ENCODE results near the gene PHACTR4.
A peak's percentile ranks its signal among the peaks of the same experiment; 100 is the strongest.
"Not testable (repeated sequence)": the region's sequence is repeated elsewhere in the genome, so short reads cannot be mapped to it uniquely, and the experiment has no call there.

Gene PHACTR4

DNA sequence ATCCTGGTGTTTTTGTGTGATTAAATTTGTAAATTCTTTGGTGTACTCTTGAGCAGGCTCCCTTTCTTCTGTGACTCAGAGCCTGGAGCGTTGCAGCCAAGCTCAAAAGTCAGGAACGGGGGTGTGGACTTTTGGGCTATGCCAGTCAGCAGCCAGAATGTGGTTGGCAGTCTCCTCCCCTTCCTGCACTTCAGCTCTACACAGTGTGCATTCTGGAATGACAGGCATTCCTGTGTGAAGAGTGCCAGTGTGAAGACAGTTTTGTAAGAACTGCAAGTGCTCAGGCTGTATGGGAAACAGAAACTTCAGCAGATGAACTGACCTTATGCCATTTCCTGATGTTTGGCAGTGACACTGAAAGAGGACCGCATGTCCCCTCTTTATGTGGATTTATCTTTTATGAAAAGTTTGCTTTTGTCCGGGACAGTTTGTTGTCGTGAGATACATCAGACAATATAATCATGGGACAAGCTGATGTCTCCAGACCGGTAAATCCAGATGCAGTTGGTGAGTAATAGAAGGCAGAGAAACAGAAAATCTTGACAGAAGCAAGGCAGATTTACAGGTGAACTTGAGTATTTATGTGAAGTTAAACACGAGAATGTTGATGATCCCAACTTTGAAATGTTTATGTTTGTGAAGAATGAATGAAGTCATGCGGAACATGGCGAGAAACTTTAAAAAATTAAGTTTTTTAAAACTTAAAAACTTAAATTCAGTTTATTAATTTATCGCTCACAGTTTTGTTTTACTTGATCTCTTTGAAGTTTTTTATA is 68.6 kb downstream of the PHACTR4 start:
- DNase-seq: no peak

GRCh38 chr1:28439320-28439719 is 69.8 kb downstream of the PHACTR4 start:
- no peak for DNase-seq

- DNase-seq: no peak
Observed at GRCh38 chr1:28441674-28442073, 72.1 kb downstream of the PHACTR4 start.

DNA sequence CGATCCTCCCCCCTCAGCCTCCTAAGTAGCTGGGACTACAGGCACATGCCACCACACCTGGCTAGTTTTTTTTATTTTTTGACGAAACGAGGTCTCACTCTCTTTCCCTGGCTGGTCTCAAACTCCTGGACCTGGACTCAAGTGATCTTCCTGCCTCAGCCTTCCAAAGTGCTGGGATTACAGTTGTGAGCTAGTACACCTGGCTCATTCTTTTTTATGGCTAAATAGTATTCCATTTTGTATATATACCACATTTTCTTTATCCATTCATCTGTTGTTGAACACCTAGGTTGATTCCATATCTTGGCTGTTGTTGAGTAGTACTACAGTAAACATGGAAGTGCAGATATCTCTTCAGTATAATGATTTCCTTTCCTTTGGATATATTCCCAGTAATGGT is 74.0 kb downstream of the PHACTR4 start:
- DNase-seq: no peak

DNA sequence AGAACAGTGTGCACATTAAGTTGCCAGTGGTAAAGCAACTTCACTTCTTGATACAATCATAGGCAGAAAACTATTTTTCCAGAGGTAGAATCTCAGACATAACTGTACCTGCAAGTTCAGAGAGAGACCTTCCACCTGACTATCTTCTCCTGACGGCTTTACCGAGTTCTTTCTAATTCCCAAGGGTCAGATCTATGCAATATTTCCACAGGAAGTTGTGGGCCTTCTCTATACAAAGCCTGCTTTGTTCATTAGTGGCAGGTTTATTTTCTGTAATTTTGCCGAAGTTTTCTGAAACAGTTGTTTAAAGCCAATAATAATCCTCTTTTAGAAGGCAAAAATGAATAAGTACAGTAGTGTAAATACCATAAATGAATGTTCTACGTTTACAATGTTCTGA is 78.1 kb downstream of the PHACTR4 start:
- no peak for DNase-seq

DNA sequence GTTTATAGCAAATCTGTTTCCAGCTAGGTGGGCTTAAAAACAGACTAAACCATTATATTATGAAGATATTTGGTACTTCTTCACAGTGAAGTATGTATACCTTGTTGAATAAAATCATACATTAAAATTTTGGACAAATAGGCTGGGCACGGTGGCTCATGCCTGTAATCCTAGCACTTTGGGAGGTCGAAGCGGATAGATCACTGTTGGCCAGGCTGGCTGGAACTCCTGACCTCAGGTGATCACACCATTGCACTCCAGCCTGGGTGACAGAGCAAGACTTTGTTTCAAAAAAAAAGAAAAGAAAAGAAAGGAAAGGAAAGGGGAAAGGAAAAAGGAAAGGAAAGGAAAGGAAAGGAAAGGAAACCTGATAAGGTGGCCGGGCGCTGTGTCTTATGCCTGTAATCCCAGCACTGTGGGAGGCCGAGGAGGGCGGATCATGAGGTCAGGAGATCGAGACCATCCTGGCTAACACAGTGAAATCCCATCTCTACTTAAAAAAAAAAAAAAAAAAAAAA is 78.6 kb downstream of the PHACTR4 start:
- DNase-seq: not testable (repeated sequence)

GRCh38 chr1:28449904-28450303 is 80.4 kb downstream of the PHACTR4 start:
- DNase-seq: no peak

GRCh38 chr1:28450561-28450960 is 81.0 kb downstream of the PHACTR4 start:
- no peak for DNase-seq

DNA sequence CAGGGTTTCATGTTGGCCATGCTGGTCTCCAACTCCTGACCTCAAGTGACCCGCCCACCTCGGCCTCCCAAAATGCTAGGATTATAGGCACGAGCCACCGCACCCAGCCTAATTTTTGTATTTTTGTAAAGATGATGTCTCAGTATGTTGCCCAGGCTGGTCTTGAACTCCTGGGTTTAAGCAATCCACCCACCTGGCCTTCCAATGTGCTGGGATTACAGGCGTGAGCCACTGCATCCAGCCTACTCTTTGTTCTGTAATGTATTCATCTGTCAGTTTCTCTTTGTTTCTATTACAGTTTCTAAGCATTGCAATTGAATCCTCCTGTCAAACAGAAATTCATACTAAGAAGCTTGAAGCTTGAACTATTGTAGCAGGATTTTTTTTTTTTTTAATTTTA is 81.5 kb downstream of the PHACTR4 start:
- no peak for DNase-seq

- DNase-seq: no peak
Observed at GRCh38 chr1:28456078-28456477, 86.5 kb downstream of the PHACTR4 start.

DNA sequence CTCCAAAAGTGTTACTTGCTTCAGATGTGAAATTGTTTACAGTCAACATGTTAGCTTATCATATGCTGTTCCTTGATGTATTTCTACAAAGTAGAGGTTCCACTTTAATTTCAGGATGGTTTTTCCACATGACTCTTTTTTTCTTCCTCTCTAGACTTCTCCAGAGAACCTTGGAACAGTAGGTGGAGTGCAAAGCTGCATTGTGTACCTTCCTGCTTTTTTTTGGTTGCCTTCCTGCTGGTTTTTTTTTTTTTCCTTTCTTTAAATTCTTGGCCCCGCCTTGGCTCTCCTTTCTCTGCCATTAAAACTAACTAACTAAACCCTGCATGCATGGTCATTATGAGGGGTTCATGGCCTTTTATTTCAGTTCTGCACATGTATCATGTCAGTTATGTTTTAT is 88.1 kb downstream of the PHACTR4 start:
- DNase-seq: no peak

- no peak for DNase-seq
Observed at GRCh38 chr1:28458237-28459228, 89.0 kb downstream of the PHACTR4 start.

DNA sequence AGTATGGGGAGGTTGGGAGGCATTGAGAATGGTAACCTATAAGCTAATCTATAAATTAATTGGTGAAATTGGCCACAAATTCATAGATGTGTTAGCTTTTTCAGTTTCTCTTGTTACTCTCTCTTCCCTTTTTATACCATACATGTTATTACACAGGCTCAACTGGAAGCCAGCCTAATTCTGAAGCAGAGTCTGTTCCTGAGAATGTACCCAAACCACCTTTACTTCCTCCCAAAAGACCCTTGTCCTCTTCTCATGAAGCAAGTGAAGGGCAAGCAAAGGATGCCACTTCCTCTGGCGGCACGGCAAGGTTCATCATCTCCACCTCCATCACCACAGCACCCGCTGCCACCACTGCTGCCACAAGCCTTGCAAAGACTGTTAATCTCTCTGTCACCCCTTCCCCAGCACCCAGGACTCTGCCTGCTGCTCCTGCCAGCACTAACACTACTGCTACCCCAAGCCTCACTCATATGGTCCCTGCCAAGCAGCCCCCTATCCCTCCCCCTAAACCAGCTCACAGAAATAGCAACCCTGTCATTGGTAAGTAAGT is 96.8 kb downstream of the PHACTR4 start:
- no peak for DNase-seq

DNA sequence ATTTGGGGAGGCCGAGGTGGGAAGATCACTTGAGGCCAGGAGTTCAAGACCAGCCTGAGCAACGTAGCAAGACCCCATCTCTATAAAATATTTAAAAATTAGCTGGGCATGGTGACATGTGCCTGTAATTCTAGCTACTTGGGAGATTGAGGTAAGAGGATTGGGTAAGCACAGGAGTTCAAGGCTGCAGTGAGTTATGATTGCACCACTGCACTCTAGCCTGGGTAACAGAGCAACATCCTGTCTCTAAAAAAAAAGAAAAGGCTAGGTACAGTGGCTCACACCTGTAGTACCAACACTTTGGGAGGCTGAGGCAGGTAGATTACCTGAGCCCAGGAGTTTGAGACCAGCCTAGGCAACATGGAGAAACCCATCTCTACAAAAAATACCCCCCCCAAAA is 100.6 kb downstream of the PHACTR4 start:
- DNase-seq: no peak

GRCh38 chr1:28479497-28479896 is 110.0 kb downstream of the PHACTR4 start:
- not testable (repeated sequence) for DNase-seq

GRCh38 chr1:28480308-28480707 is 110.8 kb downstream of the PHACTR4 start:
- DNase-seq: no peak

DNA sequence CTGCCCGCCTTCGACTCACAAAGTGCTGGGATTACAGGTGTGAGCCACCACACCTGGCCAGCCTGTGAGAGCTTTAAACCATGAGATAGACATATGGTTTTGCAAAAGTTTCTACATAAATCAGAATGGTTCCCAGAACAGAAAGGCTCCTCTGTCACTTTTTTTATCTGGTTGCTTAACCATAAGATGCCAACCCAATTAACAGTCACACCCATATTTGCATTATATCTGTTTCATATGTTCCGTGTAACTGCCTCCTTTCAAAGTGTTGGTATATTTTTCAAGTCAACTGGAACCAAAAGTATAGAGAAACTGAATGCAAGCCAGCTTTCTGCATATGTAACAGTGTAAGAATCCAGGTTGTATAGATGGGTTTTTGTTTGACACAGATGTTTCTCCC is 112.6 kb downstream of the PHACTR4 start:
- DNase-seq: no peak

DNA sequence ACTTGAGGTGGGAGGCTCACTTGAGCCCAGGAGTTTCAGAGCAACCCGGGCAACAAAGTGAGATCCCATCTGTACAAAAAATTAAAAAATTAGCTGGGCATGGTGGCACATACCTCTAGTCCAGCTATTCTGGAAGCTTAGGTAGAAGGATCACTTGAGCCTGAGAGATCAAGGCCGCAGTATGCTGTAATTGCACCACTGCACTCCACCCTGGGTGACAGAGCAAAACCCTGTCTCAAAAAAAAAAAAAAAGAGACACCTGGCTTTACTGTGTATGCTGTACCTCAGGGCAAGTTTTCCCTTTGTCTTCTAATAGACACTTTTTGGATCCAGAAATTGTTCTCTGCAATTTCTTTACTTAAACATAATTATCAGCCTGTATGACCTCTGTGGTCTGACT is 113.2 kb downstream of the PHACTR4 start:
- no peak for DNase-seq

GRCh38 chr1:28494737-28495136 is 125.2 kb downstream of the PHACTR4 start:
- no peak for DNase-seq

DNA sequence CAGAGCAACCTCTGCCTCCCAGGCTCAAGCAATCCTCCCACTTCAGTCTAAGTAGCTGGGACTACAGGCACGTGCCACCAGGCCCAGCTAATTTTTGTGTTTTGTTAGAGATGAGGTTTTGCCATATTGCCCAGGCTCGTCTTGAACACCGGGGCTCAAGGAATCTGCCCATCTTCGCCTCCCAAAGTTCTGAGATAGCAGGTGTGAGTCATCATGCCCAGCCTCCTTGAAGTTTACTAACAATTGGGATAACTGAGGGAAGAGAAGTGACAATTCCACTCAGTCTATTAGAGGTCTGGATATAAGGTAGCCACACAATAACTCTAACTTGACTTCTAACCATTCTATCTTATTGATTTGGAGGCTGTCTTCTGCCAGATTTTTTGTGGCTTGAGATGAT is 130.0 kb downstream of the PHACTR4 start:
- no peak for DNase-seq

DNA sequence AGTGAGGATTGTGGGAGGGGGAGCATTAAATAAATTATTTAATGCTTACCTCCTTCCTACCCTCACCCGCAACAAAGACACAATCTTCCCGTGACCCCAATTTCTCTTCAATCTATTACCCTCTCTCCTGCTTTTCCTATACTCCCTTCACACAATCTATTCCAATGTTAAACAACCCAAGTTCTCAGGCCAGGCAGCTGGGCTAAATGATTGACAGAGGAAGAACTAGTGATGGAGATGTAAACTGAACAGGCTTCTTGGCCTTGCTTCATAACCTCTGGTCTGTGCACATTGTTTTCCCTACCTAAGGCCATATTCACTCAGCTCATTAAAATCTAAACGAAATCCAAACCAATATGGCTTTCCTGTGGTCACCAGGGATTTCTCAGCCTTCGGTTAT is 132.4 kb downstream of the PHACTR4 start:
- no peak for DNase-seq

- no peak for DNase-seq
Observed at GRCh38 chr1:28503117-28503516, 133.6 kb downstream of the PHACTR4 start.

GRCh38 chr1:28505406-28506187 is 136.1 kb downstream of the PHACTR4 start, which contains the start of gene RCC1:
TSS of gene RCC1 (plus strand) at chr1:28506043. CDS start at chr1:28529867, 23,824 bp downstream.
- peak; percentile 96 for DNase-seq

All from NCI-H2171 (cell line).